Activated CD8-positive, alpha-beta memory T cell treated with anti-CD3 and anti-CD28 coated beads for 1 hour (primary cell): ENCODE data around the gene SORCS2.

ENCODE experiments used
- DNase-seq, 2 donors: peaks; one replicate each; pipeline ENCODE4 v3.0.0-alpha.2; 2020; ENCODE audit warnings: low read depth in 1 of 2; ENCODE audit errors: extremely low read depth in 1 of 2

SORCS2 gene

DNA sequence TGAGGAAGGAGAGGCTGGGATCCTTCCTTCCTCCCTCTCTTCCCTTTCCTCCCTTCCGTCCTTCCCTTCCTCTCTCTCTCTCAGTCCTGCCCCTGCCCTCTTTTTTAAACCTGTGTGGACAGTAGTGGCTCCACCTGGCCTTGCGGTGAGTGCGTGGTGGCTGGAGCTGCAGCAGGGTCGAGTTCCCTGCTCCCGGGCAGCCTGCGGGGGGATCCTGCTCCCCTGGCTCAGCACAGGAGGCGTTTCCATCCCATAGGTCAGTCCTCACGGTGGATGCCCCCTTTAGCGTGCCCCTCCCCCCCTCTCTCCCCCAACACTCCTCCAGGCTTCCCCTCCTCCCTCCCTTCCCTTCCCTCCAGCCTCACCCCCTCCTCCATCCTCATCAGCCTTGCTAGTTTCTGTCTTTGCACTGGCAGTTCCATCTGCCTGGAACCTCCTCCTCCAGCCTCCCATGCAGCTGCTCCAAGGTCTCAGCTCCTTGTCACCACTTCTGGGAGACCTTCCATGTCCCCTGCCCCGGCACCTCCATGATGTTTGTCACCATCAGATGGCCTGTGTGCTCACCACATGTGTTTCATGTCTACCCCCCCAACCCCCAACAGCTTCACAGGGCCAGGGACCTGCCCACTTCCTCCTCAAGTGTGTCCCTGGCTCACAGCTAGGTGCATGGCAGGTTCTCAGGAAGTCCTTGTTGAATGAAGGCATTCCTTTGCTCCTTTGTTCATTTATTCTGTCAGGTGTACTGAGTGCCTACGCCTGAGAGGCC is 174.0 kb downstream of the SORCS2 start:
- no peak for DNase-seq

DNA sequence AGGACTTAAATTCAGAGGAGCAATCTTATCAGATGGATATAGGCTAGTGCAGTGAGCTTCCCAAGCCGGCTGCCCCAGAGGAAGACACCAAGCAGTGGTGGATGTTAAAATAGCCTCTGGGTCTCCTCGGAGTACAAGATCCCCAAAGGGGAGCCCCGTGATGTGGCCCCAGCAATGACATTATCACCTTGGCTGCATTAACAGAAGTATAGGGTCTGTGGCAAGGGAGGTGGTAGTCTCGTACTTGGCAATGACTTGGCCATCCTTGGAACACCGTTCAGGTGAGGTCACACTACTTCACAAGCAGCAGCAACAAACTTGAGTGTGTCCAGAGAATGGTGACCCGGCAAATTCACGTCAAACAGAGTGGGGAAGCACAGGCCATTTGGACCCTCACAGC is 174.6 kb downstream of the SORCS2 start:
- DNase-seq, result no peak

DNA sequence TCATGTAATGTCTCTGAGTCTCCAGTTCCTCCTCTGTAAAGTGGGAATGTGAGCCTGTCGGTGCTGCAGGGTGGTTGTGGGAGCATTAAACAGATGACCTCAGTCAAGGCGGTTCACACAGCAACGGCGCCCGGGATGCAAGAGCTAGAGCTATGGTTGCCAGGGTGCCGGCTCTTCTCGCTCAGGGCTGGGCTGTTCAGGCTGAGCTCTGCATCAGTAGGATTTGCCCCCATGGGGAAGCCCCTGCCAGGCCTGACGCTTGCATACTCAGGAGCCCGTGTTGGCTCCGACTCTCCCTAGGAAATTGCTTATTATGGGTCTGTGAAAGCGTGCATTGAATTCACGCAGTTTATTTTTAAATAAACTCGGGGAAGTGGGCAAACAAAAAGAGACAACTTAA is 175.1 kb downstream of the SORCS2 start:
- DNase-seq, result no peak

DNA sequence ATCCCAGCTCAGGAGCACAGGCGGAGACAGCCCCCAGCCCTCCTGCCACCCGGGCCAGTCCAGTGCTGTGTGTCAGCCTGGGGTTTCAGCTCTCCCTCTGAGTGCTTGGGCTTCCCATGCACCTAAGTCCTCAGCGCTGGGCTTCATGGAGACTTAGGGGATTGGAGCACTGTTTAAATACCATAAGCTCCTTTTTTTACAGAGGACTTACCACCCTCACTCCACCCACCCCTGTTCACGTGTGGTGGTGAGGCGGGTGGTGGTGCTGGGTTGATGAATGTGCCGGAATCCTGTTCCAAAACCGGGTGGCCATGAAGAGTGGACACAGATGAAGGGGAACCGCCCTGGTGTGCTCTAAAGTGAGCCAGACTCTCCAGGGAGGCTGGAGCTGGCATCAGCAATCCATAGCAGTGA is 175.5 kb downstream of the SORCS2 start:
- DNase-seq, result no peak

DNA sequence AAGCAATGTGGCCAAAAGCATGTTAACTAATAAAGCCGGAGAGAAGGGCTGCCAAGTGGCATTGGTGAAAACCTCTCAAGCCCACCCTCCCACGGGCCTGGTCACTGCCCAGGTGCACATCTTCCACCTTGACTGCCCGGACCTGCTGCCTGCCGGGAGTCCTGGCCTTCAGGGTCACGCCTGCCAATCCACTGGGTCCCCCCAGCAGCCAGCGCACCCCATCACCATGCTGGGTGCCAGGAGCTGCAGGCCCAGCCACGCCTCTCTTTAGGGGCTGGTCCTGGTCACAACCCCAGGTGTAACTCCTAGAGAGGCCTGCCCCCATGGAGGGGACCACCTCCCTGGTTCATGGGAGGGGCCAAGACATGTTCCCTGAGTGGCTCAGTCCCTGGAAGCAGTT is 176.0 kb downstream of the SORCS2 start:
- no peak for DNase-seq

DNA sequence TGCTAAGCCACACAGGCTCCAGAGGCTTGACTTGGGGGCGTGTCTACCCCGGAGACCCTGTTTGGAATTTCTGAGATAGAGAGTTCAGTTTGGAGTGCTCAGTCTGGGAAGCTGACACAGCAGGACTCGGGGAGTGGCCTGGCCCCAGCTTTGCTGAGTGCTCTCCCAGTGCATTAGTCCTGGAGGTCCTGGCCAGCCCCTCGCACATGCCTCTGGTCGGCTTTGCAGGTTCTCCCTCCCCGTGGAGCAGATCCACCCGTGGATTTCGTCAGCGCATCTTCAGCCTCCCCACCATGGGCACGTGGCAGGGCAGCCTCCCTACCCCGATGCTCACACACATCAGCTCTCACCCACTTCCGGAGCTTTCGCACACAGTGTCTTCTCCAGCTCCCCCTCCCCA is 177.2 kb downstream of the SORCS2 start:
- DNase-seq, result no peak

DNA sequence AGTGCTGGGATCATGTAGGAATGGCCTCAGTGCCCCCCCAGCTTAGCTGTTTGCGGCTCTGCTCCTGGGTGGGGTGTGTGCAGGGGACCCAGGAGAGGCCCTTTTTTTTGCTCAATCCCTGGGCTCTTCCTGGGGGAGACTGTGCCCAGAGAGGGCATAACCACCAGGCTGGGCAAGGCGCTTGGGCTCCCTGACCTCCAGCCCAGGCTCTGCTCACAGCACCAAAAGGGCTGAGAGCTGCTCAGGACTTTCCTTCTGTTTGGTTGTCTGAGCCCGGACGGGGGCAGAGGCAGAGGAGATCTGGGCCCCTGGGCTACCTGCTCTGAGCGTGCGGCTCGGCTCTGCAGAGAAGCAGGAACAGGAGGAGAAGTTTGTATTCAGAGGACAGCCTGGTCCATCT is 177.7 kb downstream of the SORCS2 start:
- DNase-seq, result no peak

DNA sequence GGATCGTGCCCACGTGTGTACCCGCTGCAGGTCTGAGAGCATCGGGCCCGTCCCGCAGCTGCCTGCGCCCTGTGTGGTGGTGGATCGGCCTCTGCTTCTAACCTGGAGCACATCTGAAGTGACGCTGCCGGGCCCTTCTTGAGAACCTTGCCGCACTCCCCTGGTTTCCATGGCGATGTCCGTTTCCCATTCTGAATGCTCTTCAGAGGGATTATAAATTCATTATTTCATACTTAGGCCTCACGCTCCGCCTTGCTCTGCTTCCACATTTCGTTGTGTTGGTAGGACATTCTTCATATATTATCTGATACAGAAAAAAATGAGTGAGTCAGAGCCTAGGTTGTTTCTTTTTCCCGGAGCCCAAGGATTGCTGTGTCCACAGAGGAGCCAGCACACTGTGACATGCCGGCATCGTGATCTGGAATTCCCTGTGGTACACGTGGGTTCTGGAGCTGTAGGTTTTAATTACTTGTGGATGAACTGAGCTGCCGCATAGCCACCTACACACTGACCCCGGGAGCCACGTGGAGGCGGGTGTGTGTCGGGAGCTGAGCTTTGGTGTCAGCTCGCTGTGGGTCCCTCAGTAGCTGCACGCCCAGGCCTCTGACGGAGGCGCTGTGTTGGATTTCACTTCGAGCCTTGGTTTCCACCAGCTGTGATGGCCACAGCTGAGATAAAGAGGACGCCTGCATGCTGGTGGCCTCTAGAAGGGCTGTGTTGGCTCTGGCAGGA is 179.0 kb downstream of the SORCS2 start:
- no peak for DNase-seq

DNA sequence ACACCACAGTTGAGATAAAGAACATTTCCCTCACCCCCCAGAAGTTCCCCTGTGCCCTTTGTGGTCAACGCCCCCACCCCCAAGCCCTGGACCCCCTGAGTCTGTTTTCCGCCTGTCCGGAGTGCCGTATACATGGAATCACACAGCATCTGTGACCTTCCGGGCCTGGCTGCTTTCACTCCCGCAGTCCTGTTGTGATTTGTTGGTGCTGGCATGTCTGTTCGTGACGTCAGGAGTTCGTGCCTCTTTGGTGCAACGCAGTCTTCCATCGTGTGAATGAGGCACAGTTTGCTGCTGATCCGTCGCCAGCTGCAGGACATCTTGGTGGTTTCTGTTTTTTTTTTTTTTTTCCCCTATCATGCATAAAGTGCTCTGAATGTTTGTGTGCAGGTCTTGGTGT is 180.3 kb downstream of the SORCS2 start:
- no peak for DNase-seq

DNA sequence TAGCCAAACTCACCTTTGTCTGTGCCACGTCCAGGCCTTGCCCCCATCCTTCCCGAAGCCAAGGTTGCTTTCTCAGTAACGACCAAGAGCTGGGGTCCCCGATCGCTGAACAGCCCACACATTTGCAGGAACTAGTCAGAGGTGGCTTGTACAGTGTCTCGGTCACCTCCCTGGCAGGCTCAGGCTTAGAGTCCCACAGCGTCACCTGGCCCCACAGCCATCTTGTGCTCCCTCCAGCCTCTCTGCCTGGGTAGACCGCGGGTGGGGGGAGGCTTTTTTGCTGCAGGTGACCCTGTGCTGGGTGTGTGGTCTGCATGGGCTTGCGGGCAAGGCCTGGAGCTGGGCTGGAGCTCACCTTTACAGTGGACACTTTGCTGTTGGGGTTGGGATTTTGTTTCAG is 182.2 kb downstream of the SORCS2 start:
- no peak for DNase-seq

DNA sequence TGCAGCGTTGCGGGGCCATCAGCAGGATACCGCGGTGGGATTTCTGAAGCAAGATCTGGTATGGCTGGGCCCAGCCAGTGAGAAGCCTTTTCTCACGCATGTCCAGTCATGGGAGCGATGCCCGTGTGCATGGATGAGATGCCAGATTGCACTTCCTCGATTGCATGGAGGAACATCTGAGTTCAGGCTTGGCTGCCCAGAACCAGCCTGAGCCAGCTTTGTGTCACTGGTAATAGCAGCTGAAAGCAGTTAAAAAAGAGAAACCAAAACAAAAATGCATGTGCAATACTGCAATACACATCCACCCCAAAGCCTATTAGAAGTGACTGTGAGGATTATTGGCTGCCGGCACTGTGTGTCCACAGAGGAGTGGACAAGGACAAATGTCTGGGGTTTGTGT is 183.1 kb downstream of the SORCS2 start:
- no peak for DNase-seq

DNA sequence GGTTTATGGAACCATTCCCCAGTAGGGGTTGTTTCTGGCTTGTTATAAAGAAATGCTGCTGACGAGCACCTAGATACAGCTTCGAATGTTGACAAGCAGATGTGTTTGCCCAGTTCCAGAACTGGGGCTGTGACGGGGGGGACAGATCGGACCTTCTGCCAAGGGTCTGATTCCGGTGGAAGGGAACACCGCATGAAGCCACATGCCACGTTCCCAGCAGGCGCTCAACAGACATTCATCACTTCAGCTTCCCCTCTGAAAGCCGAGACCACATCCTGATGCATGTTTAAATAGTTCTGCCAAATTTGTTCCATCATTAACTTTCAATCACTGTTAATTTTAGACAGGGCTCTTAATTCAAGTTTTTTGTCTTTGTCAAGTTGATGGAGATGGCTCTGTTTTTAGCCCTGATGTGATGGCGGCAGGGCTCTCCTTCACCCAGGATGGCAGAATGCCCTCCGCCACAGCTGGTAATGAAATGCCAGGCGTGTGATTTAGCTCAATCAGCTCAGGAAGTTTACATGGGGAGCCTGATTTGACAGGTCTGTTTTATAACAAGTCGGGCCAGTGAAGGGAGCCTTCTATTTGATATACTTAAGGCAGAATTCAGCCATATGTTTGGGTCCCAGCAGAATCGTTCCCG is 185.0 kb downstream of the SORCS2 start:
- DNase-seq, result no peak

DNA sequence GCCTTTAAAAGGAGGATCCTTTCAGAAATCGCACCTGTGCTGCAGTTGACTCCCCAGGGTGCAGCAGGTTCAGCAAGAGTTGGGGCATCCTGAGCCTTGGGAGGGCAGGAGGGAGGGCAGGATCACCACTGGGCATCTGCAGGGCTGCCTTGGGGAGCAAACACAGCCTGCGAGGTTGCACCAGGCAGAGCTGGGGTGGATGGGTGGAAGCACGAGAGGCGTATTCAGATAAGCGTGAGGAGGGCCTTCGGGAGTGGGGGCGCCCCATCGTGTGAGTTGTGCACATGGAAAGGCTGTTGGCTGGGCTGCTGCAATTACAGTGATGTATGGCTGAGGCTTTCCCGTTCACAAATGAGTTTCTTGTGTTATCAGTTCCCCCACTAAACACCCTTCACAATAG is 186.8 kb downstream of the SORCS2 start:
- DNase-seq, result no peak

DNA sequence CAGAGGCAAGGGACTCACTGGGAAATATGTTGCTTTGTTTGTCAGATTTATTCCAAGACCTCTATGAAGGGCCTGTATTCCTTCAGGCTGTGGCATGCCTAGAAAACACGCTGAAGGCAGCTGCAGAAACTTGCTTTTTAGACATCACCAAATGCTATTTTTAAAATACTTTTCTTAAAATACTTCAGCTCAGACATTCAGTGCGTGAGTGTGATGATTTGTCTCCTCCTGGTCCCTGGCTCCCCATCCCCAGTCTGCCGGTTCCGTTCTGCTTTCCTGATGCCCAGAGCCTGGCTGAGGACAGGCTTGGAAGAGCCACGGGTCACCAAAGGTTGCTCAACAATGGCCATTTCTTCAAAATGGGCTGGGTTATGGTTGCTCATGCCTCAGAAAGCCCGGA is 187.4 kb downstream of the SORCS2 start:
- no peak for DNase-seq

DNA sequence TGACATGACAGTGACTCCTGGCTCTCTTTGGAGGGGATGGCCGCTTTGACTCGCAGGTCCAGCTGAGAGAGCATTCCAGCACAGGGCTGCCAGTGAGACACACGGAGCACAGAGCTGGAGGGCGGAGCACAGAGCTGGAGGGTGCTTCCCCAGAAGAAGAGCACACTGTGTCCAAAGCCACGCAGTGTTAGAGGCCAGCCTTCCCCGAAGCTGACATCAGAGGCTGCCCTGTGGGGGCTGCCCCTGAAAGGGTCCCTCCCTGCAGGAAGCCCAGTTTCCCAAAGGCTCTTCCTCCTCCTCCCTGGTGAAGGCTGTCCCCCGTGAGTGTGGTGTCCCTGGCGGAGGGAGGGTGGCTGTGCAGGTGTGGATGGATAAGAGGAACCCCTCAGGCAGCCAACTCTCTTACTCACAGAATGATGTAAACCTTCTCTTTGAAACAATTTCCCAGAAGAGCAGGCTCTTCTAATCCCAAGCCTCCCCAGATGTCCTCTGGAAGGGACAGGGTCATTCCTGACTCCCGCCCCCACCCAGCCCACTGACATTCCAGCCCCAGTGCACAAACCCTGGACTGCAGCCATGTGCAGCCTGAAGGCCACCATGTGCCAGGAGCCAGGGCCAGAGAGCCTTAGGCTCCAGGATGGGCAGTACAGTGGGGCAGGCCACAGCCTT is 189.0 kb downstream of the SORCS2 start:
- DNase-seq, result no peak

DNA sequence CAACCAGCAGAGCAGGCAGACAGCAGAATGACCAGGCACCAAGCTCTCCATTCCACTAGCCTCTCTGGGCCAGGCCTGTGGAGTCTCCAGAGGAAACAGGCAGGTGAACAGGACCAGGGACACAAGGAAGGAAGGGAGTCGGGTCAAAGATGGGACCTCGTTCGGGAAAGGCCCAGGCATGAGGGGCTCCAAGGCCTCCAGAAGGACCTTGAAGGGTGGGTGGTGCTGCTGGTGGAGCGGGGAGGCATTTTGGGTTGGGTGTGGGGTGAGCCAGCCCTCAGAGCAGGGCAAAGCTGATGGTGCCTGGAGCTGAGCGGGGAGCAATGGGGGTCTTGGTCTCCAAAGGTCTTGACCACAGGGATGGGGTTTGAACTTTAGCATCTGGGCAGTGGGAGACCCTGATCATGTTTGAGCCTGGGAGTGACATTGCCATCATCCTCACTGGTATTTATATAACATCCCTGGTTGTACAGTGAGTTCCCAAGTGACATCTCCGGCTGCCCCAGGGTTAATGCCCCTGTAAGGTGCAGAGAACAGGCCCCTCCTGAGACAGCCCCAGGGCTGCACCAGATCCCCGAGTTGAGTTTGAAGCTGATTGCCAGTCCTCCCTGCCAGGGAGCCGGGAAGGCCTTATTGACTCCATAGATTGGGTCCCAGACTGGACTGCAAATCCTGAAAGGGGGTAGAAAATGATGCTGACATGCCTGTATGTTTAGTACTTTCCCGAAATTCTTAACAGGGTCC is 189.7 kb downstream of the SORCS2 start:
- no peak for DNase-seq

DNA sequence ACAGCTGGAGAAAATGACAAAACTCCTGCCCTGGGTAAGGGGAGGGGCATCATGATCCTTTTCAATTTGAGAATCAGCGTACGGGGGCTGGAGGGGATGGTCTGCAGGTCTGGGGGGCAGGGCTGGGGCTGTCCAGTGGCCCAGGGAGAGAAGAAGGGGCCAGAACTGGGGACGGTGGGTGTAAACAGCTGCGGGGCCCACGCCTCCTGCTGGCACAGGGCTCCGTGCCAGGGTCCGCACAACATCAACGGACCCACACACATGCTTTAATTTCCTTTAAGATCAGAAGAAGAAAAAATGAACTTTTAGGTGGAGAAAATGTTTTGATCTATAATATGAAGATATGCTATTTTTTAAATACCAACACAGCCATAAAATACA is 190.3 kb downstream of the SORCS2 start:
- DNase-seq, result no peak

DNA sequence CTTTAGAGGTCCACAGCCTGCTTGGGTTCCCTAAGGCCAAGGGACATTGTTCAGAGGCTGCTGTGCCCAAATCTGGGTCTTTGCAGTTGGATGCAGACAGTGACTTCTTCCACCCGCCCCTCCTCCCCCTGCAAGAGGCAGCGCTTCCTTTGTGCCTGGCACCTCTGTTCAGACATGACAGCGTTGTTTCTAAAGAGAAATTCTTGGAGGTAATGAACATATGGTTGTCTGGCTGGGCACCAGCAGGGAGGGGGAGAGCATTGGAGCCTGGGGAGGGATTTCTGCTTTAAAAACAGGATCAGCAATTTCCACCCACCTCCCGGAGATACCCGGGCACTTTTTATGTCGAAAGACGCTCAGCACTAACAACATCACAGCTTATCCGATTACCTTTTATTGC is 190.9 kb downstream of the SORCS2 start:
- DNase-seq, result no peak

DNA sequence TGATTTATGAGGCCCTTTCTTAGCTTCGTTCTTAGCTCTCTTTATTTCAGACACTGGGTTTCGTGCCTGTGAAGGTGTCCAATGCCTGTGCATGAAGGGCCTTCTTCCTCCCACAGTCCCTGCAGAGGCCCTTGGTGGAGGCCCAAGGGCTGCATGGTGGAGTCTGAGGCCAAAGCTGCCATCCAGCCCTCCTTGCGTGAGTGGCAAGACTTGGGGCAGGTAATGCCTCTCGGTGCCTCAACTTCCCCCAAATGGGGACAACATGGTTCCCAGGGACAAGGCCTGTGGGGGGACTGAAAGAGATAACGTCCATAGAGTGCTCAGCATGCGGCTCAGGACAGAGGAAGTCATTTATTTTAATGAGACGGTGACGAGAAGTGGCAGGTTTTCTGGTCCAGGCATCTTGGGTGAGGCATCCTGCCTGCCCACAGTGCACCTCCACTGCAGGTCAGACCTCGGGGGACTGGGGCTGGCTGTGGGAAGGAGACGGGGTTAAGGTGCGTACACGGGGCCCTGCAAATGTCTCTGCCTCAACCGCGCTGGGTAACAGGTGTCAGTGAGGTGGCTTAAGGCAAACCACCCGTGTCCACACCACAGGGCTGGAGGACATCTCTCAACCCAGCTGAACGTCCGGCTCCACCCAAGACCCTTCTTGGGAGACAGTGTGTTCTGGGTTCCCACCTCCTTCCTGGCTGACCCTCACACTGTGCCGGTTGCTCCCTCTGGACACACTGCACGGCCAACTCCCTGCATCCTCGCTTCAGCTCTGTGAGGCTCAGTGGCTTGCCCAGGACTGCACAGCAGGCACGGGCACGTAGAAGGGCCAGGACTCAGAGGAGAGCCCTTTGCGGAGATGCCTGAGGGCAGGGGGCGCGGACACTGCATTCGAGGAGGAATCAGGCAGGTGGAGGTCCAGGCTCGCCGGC is 191.9 kb downstream of the SORCS2 start:
- DNase-seq, result no peak
